Measurements from ENCODE around the gene CCDC68.

CCDC68 gene

DNA sequence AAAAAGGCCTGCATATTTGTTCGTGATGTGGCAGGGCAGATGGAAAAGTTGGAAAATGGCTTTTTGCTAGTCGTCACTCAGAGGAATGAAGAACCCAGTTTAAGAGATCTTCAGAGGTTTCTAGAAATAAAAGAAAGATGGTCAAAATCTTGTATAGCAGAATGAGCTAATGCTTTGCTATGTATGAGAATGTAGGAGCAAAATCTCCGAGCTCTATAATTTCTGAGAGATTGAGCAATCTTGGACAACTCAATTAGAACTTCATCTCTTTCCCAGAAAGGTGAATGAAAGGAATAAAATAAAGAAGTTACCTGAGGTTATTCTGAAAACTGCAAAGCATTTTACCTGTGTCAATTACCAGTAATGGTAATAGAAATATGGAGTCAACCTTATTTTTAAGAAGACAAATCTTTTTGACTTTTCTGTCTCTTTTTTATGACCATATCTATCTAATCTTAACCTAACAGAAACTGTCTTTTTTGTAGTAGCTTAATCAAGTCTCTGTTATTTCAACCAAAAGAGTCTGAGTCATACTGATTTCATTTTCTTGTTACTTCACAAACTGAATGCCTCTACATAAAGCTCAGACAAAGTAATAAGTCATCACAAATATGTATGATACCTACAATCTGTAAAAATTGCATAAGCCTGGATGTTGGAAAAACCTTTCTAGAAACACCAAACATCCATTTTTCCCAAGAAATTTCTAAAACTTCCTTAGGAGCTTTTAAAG lies 32.5 kb downstream of the CCDC68 start:
- in situ Hi-C loops (cut with HindIII; ENCODE audit: low sequenced_read_pairs) = no loop called here

DNA sequence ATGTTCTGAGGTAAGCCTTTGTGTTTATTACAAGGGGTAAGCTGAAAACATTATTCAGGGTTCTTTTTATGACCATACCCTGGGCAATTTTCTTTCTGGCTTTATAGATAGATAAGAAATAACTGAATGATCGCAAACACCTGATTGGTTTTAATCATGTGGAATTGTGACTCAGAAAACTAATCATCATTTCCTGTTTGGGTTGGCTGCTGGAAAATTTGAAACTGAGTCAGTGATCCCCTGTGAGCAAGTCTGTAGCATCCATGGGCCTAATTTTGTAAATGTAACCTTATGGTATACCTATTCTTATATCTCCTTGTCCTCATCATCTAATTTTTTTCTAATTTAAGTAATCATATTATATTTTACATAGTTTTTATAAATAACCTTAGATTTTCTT lies 34.3 kb downstream of the CCDC68 start:
- in situ Hi-C loops (cut with HindIII; ENCODE audit: low sequenced_read_pairs) = no loop called here

DNA sequence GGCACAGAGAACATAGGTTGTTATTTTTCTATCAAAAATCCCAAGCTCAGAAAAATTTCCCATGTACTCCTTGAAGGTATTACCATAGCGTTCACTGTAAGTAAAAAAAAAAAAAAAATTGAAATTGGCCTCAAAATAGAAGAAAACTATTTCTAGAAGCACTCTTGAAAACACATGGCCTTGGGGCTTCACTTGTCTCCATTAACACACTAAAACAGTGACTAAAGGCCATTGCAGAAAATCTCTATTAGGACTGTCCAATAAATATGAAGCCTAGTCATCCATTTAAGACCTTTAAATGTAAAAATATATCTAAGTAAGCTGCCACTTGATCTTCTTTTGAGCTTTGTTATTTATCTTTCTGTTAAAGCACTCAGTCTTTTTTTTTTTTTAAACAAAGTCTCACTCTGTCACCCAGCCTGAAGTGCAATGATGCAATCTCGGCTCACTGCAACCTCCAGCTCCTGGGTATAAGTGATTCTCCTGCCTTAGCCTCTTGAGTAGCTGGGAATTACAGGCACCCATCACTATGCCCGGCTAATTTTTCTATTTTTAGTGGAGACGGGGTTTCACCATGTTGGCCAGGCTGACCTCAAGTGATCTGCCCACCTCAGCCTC lies 35.8 kb downstream of the CCDC68 start:
- in situ Hi-C loops (cut with HindIII; ENCODE audit: low sequenced_read_pairs) = no loop called here

DNA sequence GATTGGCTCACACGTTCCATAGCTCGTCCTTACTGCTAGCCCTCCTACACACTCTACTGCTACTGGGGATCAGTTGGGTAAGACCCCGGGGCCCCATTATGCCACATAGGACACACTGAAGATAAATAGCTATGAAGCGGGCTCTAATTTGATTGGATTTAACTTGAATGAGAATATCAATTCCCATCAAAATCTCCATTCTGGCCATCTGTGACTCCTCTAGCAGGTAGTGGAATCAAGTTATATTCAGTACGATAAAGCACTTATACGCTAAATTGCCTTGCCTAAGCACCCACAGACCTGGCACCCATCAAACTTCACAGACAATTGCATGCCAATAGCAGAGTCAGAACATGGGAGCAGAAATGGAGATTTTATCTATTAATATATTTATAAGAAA lies 39.8 kb downstream of the CCDC68 start:
- in situ Hi-C loops (cut with HindIII; ENCODE audit: low sequenced_read_pairs) = no loop called here

DNA sequence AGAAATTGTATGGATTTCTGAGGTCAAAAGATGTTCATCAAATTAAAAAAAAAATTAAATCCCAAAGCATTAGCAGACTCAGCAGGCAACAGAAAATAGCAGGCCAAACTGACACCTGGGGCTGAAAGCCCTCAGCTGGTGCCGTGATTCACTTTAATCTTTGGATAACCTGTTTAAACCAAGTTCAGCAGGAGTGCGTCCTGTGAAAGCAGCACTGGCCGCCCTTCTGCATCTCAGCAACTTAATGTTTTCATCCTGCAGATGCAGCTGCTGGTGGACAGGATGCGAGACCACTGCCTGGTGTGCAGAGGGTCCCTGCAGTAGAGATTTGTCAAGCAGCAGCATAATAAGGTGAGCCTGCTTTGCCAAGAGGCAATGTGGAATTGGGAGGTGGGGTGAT lies 41.2 kb downstream of the CCDC68 start:
- in situ Hi-C loops (cut with HindIII; ENCODE audit: low sequenced_read_pairs) = no loop called here

DNA sequence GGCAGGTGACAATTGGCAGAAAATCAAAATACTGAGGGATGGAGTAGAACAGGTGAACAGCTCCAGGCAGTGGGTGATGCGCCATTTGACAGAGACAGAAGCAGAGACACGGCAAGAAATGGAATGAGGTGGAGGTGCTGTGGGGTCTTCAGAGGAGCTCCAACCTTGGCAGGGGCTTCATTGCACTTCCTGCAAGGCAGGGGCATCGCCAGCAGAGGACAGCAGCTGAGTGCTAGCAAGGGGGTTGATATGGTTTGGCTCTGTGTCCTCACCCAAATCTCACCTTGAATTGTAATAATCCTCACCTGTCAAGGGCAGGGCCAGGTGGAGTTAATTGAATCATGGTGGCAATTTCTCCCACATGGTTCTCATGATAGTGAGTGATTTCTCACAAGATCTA lies 42.8 kb downstream of the CCDC68 start:
- in situ Hi-C loops (cut with HindIII; ENCODE audit: low sequenced_read_pairs) = no loop called here

DNA sequence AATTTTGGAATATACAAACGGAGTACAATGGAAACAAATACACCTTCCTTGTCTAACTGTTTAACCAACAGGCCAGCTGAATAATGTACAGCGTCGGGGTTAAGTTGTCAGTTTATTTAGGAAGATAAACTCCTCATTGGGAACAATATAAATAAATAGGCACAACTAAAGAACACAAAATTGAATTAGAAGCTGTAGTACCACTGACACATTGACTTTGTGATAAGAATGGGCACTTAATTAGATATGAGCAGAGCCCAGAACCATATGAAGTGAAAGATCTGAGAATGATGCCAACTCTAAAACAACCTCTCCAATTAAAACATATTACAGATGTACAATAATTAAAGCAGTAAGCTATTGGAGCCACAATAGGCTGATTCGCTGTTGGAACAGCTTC lies 44.4 kb downstream of the CCDC68 start:
- in situ Hi-C loops (cut with HindIII; ENCODE audit: low sequenced_read_pairs) = no loop called here

DNA sequence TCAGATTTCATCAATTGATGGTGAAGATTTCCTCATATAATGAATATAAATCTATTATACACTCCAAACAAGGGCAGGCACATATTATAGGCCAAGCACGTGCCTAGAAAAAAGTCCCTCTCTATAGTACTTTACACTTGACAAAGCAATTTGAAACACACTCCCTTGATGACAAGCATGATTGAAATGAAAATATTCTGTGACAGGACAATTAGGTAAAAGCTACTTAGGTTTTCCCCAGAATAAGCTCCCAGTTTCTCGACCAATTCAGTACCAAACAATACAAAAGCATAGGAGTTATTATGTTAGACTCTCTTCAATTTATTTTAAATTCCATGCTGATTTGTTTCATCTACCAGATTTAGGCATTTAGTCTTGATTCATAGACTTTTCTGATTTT lies 47.7 kb downstream of the CCDC68 start:
- in situ Hi-C loops (cut with HindIII; ENCODE audit: low sequenced_read_pairs) = no loop called here

DNA sequence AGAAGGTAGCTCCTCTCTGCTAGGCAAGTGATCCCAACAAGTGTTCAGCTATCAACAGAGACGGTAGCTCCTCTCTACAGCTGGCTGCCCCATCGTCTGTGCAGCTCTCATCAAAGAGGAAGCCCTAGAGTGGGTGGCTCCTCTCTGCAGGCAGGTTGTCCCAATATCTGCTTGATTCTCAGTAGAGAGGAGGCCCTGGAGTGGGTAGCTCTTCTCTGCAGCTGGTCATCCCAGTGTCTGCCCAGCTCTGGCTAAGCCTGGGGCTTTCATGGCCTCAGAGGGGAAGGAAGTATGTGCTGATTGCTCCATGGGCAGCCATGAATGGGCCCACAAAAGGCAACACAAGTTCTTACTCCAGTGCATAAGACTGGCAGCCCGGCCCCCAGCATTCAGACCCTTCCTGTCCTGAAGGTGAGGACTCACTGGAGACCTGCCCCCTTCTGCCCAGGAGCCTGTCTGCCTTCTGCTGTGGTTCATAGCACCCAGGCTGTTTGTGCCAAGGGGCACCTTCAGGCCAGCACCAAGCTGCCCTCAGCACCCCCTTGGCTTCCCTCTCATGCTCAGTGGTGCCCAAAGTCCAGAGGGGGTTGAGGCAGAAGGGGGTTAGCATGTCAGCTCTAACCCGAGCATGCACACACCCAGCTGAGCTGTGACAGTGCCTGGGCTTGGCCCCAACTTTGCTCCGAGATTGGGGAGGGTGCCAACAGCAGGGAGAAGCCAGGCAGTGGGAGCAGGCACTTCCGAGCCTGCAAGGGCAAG lies 48.9 kb downstream of the CCDC68 start:
- in situ Hi-C loops (cut with HindIII; ENCODE audit: low sequenced_read_pairs) = no loop called here

DNA sequence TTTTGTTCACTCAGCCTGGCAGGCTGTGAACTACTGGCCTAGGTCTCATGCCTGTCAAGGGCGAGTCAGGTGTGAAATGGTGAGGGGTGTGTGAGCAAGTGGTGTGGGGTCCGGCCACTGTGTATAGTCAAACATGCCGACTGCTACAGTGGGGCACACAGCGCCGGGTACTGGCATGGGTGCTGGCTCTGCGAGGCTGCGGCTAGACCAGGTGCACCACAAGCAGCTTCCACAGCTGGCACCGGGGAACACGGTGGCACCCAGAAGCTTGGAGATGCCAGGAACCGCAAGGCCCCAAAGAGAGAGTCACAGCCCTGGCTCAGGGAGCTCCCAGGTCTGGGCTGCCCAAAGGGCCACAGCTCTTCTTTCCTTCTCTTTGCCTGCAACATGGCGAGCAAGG lies 49.7 kb downstream of the CCDC68 start:
- in situ Hi-C loops (cut with HindIII; ENCODE audit: low sequenced_read_pairs) = no loop called here

DNA sequence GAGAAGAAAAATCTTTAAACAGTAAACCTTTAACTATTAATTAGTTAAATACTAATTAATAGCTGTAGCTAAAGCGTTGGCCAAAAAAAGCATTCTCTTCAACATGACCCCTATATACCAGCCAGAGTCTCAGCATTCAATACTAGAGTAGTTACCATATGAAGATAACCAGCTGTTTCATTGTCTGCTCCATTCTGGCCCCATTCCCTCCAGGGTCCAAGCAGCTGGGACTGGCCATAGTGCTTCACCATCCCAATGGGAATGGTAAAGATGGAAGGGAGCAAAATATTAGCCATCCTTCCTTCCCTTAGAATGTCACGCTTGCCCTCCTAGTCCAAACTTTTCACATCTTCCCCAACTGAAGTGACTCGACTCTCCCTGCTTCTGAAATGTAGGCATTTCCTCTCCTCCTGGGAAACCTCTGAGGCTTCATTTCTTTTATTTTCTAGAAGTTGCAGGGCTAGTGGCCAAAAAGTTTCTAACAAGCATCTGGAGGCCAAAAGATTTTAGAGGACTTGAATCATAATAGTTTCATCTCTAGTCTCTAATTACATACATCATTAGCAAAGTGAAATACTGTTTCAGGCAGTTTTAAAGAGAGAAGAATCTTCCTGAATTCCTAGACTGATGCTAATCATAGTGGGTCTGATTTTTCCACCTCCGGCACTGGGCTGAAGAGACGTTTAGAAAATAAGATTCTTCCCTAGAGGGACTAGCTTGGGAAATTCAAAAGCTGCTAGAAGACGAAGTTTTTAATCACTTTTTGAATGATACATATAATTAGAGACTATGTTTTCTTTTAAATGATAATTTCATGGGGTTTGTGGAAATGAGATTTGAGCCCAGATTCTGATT lies 52.7 kb downstream of the CCDC68 start:
- in situ Hi-C loops (cut with HindIII; ENCODE audit: low sequenced_read_pairs) = no loop called here

DNA sequence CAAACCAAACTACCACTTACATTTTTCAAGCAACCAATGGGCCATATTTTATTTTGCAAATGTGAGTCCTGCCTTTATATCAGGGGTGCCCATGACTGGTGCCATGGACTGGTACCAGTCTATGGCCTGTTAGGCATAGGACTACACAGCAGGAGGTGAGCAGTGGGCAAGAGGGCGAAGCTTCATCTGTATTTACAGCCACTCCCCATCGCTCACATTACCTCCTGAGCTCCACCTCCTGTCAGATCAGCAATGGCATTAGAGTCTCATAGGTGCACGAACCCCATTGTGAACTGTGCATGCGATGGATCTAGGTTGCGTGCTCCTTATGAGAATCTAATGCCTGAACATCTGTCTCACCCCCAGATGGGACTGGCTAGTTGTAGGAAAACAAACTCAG lies 53.6 kb downstream of the CCDC68 start:
- in situ Hi-C loops (cut with HindIII; ENCODE audit: low sequenced_read_pairs) = no loop called here

DNA sequence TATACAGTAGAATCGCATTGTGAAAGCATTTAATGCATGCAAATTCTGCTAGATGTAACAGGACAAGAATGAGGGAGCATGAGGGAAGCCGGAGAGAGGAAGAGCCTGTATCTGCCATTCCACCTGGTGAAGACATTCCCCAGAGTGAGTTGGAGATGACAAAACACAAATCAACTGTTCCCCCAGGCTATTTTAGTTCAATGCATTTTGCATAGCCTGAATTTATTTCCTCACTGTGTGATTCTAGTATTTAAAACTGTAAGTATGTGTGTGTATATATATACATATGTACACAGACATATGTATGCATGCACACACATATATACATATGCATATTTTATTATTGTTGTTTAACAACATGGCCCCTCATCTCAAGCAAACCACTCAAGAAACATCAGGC lies 54.7 kb downstream of the CCDC68 start:
- in situ Hi-C loops (cut with HindIII; ENCODE audit: low sequenced_read_pairs) = no loop called here

DNA sequence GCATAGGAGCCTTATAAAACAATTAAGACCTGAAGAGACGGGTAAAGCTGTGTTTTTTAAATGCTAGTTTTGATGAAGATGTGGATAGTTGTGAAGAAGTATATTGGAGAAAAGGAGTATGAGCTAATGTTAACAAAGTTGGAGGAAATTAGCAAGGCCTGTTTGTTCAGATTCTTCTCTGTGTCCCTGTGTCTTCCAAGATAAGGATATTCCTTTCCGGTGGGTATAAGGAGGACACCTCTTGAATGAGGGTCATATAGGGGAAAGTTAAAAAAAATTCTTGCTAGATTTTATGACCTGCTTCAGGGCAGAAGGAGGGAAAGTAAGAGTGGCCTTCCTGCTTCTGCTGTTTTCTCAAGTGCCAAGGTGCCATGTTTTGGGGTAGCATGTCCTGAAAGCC lies 59.0 kb downstream of the CCDC68 start:
- in situ Hi-C loops (cut with HindIII; ENCODE audit: low sequenced_read_pairs) = no loop called here

DNA sequence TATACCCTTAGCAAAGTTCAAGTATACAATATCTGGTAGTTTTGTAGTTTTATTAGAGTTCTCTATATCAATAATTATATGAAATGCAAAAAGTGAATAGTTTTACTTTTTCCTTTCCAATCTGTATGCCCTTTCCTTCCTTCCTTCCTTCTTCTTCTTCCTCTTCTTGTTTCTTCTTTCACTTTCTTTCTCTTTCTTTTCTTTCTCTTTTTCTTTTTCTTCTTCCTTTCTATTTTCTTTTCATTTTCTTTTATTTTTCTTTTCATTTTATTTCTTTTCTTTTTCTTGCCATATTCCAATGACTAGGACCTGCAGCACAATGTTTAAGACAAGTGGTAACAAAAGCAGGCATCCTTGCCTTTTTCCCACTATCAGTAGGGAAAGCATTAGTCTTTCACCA lies 59.8 kb downstream of the CCDC68 start:
- in situ Hi-C loops (cut with HindIII; ENCODE audit: low sequenced_read_pairs) = no loop called here

DNA sequence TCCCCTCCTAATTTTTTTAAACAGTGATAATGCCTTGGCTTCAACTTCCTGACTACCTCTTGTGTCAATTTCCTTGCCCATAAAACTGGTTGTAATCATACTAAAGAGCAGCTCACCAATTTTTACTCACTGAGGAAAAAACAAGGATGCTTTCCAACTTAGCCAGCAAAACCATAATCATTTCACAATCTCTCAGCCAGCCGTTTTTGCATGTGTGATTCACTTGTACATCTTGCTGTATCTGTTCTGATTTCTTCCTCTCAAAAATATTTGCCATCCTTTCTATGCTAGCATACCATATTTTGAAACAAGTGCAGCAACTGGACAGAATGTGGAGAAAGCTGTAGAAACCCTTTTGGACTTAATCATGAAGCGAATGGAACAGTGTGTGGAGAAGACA lies 70.3 kb downstream of the CCDC68 start:
- in situ Hi-C loops (cut with HindIII; ENCODE audit: low sequenced_read_pairs) = no loop called here

DNA sequence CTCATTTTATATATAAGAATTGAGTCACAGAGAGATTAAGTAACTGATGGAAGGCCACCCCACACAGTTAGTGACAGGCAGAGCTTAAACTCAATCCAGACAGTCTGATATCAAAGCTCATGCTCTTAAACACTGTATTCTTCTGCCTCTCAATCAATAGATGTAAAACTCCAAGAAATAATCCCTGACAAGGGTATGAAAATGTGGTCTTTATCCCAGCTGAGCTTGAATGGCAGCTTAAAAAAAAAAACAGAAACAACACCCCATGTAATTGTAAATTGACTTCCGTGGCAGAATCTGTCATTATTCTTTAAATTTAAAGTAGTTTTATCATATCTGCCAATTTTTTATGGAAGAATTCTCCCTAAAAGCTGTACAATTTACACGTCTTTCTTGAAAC lies 70.9 kb downstream of the CCDC68 start:
- in situ Hi-C loops (cut with HindIII; ENCODE audit: low sequenced_read_pairs) = no loop called here

DNA sequence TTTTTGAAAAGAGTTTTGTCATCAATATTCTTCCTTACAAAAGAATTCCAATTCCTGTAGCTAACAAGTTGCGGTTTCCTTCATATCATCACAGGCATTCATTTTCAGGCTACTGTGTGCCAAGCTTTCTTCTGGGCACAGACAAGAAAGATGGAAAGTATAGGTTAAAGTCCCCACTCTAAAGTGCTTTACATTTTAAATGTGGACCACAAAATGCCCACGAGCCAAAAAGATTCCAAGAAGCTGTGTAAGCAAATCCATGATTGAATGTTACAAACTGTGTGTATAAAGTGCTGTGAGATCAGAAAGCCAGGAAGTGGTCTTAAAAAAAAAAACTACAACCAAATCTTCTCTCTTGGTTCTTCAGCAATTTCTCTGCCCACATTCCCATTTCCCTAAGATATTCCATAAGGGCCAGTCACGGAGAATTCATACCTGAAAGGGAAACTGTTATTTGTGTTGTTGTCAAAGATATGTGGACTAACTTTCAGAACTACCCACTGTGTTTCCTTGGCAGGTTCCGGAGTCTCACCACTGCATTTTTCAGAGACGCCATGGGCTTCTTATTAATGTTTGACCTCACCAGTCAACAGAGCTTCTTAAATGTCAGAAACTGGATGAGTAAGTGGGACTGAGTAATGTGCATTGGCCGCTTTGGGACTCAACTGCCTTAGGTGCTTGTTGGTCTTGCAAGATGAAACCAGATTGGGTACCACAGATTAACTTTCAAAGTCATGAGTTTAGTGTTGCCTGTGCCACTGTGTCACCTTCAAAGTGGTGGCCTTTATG lies 75.3 kb downstream of the CCDC68 start:
- in situ Hi-C loops (cut with HindIII; ENCODE audit: low sequenced_read_pairs) = no loop called here

DNA sequence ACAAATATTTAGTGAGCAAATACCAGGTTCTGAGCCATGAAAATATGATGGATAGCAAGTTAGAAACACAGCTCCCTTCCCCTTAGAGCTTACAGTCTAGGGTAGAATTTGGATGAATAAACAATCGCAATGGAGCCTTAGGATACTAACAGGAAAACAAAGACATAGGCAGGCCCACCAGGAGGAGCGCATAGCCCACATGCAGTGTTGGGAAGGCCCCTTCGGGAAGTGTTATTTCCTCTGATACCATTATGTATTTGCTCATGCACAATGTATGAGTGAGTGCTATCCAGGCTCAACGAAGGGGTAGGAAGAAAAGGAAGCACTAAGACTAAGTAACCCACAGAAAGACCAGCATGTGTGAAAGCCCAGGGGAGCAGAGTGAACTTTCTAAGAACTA lies 76.9 kb downstream of the CCDC68 start:
- in situ Hi-C loops (cut with HindIII; ENCODE audit: low sequenced_read_pairs) = no loop called here

DNA sequence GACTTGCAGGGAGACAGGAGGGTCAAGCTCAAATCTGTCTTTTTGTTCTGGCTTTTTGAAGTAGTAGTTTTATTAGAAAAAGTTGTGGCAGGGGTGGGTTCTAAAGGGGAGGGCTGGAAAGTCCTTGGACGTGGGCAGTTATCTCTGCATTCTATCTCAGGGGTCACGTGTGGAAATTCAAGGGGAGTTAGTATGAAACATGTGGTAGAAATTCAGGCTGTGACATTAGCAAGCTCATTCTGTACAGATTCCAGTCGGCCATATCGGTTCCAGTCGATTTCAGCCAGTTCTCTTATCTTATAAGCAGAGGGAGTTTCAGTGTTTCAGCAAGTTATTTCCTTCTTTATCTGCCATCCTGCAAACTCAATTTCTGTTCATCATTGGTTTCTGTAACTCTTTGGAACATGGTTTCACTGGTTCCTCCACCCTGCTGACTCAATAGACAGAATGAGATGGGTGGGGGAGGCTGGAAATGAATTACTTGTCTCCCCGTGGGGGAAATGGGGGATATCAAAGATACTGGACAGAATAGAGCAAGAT lies 78.0 kb downstream of the CCDC68 start:
- in situ Hi-C loops (cut with HindIII; ENCODE audit: low sequenced_read_pairs) = no loop called here

Measured in DLD1 (cell line).